ENCODE results near the gene LRR1. TPM values are rescaled to one million over a fixed set of nuclear protein-coding genes. Genes with fewer than 3 reads are reported as not detected.

LRR1 gene
- polyA plus RNA-seq, 3 donors: 2.6 to 8.5 (median 4.0) TPM

Other genes with a start within 250 kb of the LRR1 start
- gene RPS29, start 12.6 kb upstream of the LRR1 start, polyA plus RNA-seq: 1,000 to 10,000 TPM; 3,167 to 5,182 (median 4,295) TPM
- 100 to 1,000 TPM; 367 to 486 (median 378) TPM for gene RPL36AL, start 21.7 kb downstream of the LRR1 start, polyA plus RNA-seq
- gene MGAT2, start 21.9 kb downstream of the LRR1 start, polyA plus RNA-seq: 10 to 100 TPM; 13.5 to 21.3 (median 15.4) TPM
- 1 to 10 TPM; 4.3 to 7.0 (median 6.3) TPM for gene DNAAF2, start 36.3 kb downstream of the LRR1 start, polyA plus RNA-seq
- gene POLE2, start 89.3 kb downstream of the LRR1 start, polyA plus RNA-seq: 1 to 10 TPM in 2 of 3 donors, under 1 TPM in 1; 0.90 to 3.3 (median 1.4) TPM
- gene KLHDC1, start 94.2 kb downstream of the LRR1 start, polyA plus RNA-seq: 1 to 10 TPM; 1.2 to 3.8 (median 2.6) TPM
- gene KLHDC2, start 169.2 kb downstream of the LRR1 start, polyA plus RNA-seq: 10 to 100 TPM; 41.7 to 50.1 (median 46.4) TPM